Caki2 (cell line): ENCODE results near the gene AWAT2. TPM values are rescaled to one million over a fixed set of nuclear protein-coding genes. Genes with fewer than 3 reads are reported as not detected.

Source experiments
- DNase-seq: peaks from one replicate; pipeline ENCODE4 v3.0.0-alpha.2; 2015; ENCODE audit warnings: low read depth
- in situ Hi-C: cut with HindIII; loops from 2 replicates; pipeline ENCODE4 v1.10.0; 2016; ENCODE audit warnings: low sequenced_read_pairs, low pct_unique_long_range_greater_than_20kb, mixed read lengths
- total RNA-seq: library from RNA; depleted of rRNA; stranded (reverse); fragments of >200 nt; shearing (Covaris generic); gene quantifications from 2 replicates; pipeline ENCODE4 v1.2.3, GENCODE V29; 2014; ENCODE audit warnings: low replicate concordance

Gene AWAT2
- total RNA-seq, 1 experiment from 2014 or later = not detected

GRCh38 chrX:70043685-70044084 is 6.1 kb downstream of the AWAT2 start:
- in situ Hi-C loops = no loop called here
- no peak for DNase-seq

GRCh38 chrX:70042399-70043371 is 7.1 kb downstream of the AWAT2 start:
- peak; percentile 2 for DNase-seq
- in situ Hi-C loops = no loop called here

- no peak for DNase-seq
- in situ Hi-C loops = no loop called here
Observed at GRCh38 chrX:70041993-70042392, 7.7 kb downstream of the AWAT2 start.

GRCh38 chrX:70039758-70040157 is 10.0 kb downstream of the AWAT2 start:
- no peak for DNase-seq
- in situ Hi-C loops = no loop called here

GRCh38 chrX:70038951-70039350 is 10.8 kb downstream of the AWAT2 start:
- DNase-seq = no peak
- in situ Hi-C loops = no loop called here

GRCh38 chrX:70038515-70038914 is 11.2 kb downstream of the AWAT2 start:
- in situ Hi-C loops = no loop called here
- no peak for DNase-seq

- in situ Hi-C loops = no loop called here
- DNase-seq = no peak
Observed at GRCh38 chrX:70034646-70035045, 15.1 kb downstream of the AWAT2 start.

- no peak for DNase-seq
- in situ Hi-C loops = no loop called here
Observed at GRCh38 chrX:70033348-70034051, 16.2 kb downstream of the AWAT2 start.

GRCh38 chrX:70032792-70033191 is 16.9 kb downstream of the AWAT2 start:
- in situ Hi-C loops = no loop called here
- DNase-seq = no peak

- peak; percentile 22 for DNase-seq
- in situ Hi-C loops = no loop called here
Observed at GRCh38 chrX:70030301-70030767, 19.4 kb downstream of the AWAT2 start.

- in situ Hi-C loops = no loop called here
- DNase-seq = no peak
Observed at GRCh38 chrX:70029863-70030262, 19.9 kb downstream of the AWAT2 start.

GRCh38 chrX:70026851-70027200 is 22.9 kb downstream of the AWAT2 start:
- DNase-seq = no peak
- in situ Hi-C loops = no loop called here

- no peak for DNase-seq
- in situ Hi-C loops = no loop called here
Observed at GRCh38 chrX:70026112-70026850, 23.5 kb downstream of the AWAT2 start.

GRCh38 chrX:70025464-70025863 is 24.3 kb downstream of the AWAT2 start:
- DNase-seq = no peak
- in situ Hi-C loops = no loop called here

GRCh38 chrX:70022616-70023015 is 27.1 kb downstream of the AWAT2 start:
- DNase-seq = peak; percentile 26
- in situ Hi-C loops = no loop called here

GRCh38 chrX:70016513-70016912 is 33.2 kb downstream of the AWAT2 start:
- in situ Hi-C loops = no loop called here
- no peak for DNase-seq

GRCh38 chrX:70013466-70014381 is 36.0 kb downstream of the AWAT2 start:
- DNase-seq = no peak
- in situ Hi-C loops = no loop called here

GRCh38 chrX:70012756-70013155 is 37.0 kb downstream of the AWAT2 start:
- no peak for DNase-seq
- in situ Hi-C loops = no loop called here
